T-helper 2 cell treated with Interferon-gamma antibody and Interleukin-4, amounts not matched to agents 5 μg/mL and 100 μg/mL, for 36 hours (primary cell): Measurements from ENCODE around the gene SSBP4.
A peak's percentile ranks its signal among the peaks of the same experiment; 100 is the strongest.

Source experiments
- DNase-seq: peaks from one replicate; pipeline ENCODE4 v3.0.0; 2021; ENCODE audit warnings: low spot score
- H3K27ac Mint-ChIP-seq: one replicate; pipeline ENCODE4 v1.8.0; 2021; ENCODE audit warnings: mild to moderate bottlenecking, mixed read lengths
- H3K27me3 Mint-ChIP-seq: one replicate; pipeline ENCODE4 v1.8.0; 2021; ENCODE audit warnings: low read depth, mixed read lengths
- H3K36me3 Mint-ChIP-seq: one replicate; pipeline ENCODE4 v1.8.0; 2021; ENCODE audit warnings: low read depth, mixed read lengths
- H3K4me1 Mint-ChIP-seq: one replicate; pipeline ENCODE4 v1.8.0; 2021; ENCODE audit warnings: low read depth, mixed read lengths
- H3K4me3 Mint-ChIP-seq: one replicate; pipeline ENCODE4 v1.8.0; 2022; ENCODE audit warnings: mild to moderate bottlenecking, moderate library complexity, mixed read lengths
- H3K9me3 Mint-ChIP-seq: one replicate; pipeline ENCODE4 v1.8.0; 2021; ENCODE audit warnings: mixed read lengths

Gene SSBP4

GRCh38 chr19:18421371-18421959 lies 2.3 kb downstream of the SSBP4 start:
- no peaks in the 10 kb centered on the region for H3K27me3 Mint-ChIP-seq
- H3K4me3 Mint-ChIP-seq: peak overlapping the region; percentile 98
- H3K9me3 Mint-ChIP-seq: no peaks in the 10 kb centered on the region
- peak overlapping the region; percentile 94 for H3K27ac Mint-ChIP-seq
- DNase-seq: no peak
- peaks cover 14% of the 10 kb centered on the region for H3K36me3 Mint-ChIP-seq
- peaks cover 59% of the 10 kb centered on the region for H3K4me1 Mint-ChIP-seq

GRCh38 chr19:18422530-18423191 lies 3.5 kb downstream of the SSBP4 start:
- peaks cover 50% of the 10 kb centered on the region for H3K4me1 Mint-ChIP-seq
- H3K36me3 Mint-ChIP-seq: peaks cover 14% of the 10 kb centered on the region
- H3K4me3 Mint-ChIP-seq: peak overlapping the region; percentile 98
- DNase-seq: peak; percentile 35
- no peaks in the 10 kb centered on the region for H3K27me3 Mint-ChIP-seq
- H3K9me3 Mint-ChIP-seq: no peaks in the 10 kb centered on the region
- H3K27ac Mint-ChIP-seq: peak overlapping the region; percentile 94

GRCh38 chr19:18423258-18424020 lies 4.2 kb downstream of the SSBP4 start:
- Mint-ChIP-seq H3K36me3 (peaks cover 14% of the 10 kb centered on the region), H3K27ac (peak overlapping the region; percentile 68), H3K4me3 (peak overlapping the region; percentile 98), H3K9me3 (no peaks in the 10 kb centered on the region), H3K4me1 (peaks cover 43% of the 10 kb centered on the region), H3K27me3 (no peaks in the 10 kb centered on the region)
- no peak for DNase-seq

- Mint-ChIP-seq H3K27me3 (no peaks in the 10 kb centered on the region), H3K4me1 (peaks cover 38% of the 10 kb centered on the region), H3K36me3 (peaks cover 14% of the 10 kb centered on the region), H3K4me3 (peak overlapping the region; percentile 21), H3K9me3 (no peaks in the 10 kb centered on the region), H3K27ac (no peak overlapping the region)
- no peak for DNase-seq
These were observed 5.1 kb downstream of the SSBP4 start for GRCh38 chr19:18424122-18424889.

GRCh38 chr19:18424890-18425514 lies 5.8 kb downstream of the SSBP4 start:
- H3K36me3 Mint-ChIP-seq: peaks cover 17% of the 10 kb centered on the region
- H3K4me3 Mint-ChIP-seq: peak overlapping the region; percentile 29
- no peak overlapping the region for H3K27ac Mint-ChIP-seq
- no peaks in the 10 kb centered on the region for H3K9me3 Mint-ChIP-seq
- H3K27me3 Mint-ChIP-seq: no peaks in the 10 kb centered on the region
- H3K4me1 Mint-ChIP-seq: peaks cover 42% of the 10 kb centered on the region
- DNase-seq: no peak

- peaks cover 16% of the 10 kb centered on the region for H3K36me3 Mint-ChIP-seq
- no peaks in the 10 kb centered on the region for H3K9me3 Mint-ChIP-seq
- peak overlapping the region; percentile 58 for H3K27ac Mint-ChIP-seq
- H3K4me3 Mint-ChIP-seq: peak overlapping the region; percentile 29
- peaks cover 43% of the 10 kb centered on the region for H3K4me1 Mint-ChIP-seq
- no peak for DNase-seq
- no peaks in the 10 kb centered on the region for H3K27me3 Mint-ChIP-seq
These were observed 6.6 kb downstream of the SSBP4 start for GRCh38 chr19:18425515-18426415.

GRCh38 chr19:18426416-18426767 lies 7.2 kb downstream of the SSBP4 start:
- Mint-ChIP-seq H3K9me3 (no peaks in the 10 kb centered on the region), H3K4me1 (peaks cover 38% of the 10 kb centered on the region), H3K4me3 (no peak overlapping the region), H3K36me3 (peaks cover 16% of the 10 kb centered on the region), H3K27me3 (no peaks in the 10 kb centered on the region), H3K27ac (no peak overlapping the region)
- no peak for DNase-seq

- Mint-ChIP-seq H3K4me3 (no peak overlapping the region), H3K4me1 (peaks cover 29% of the 10 kb centered on the region), H3K27ac (peak overlapping the region; percentile 45), H3K36me3 (peaks cover 18% of the 10 kb centered on the region), H3K9me3 (no peaks in the 10 kb centered on the region), H3K27me3 (no peaks in the 10 kb centered on the region)
- DNase-seq: no peak
These were observed 8.0 kb downstream of the SSBP4 start for GRCh38 chr19:18427080-18427742.

- peak overlapping the region; percentile 10 for H3K27ac Mint-ChIP-seq
- H3K9me3 Mint-ChIP-seq: no peaks in the 10 kb centered on the region
- no peak overlapping the region for H3K4me3 Mint-ChIP-seq
- DNase-seq: no peak
- no peaks in the 10 kb centered on the region for H3K27me3 Mint-ChIP-seq
- H3K36me3 Mint-ChIP-seq: peaks cover 17% of the 10 kb centered on the region
- peaks cover 25% of the 10 kb centered on the region for H3K4me1 Mint-ChIP-seq
These were observed 8.5 kb downstream of the SSBP4 start for GRCh38 chr19:18427743-18428113.

- Mint-ChIP-seq H3K27me3 (no peaks in the 10 kb centered on the region), H3K9me3 (no peaks in the 10 kb centered on the region), H3K4me3 (no peak overlapping the region), H3K27ac (peak overlapping the region; percentile 57), H3K36me3 (peaks cover 11% of the 10 kb centered on the region), H3K4me1 (peaks cover 20% of the 10 kb centered on the region)
- no peak for DNase-seq
These were observed 9.1 kb downstream of the SSBP4 start for GRCh38 chr19:18428173-18428786.

GRCh38 chr19:18428787-18429674 lies 9.8 kb downstream of the SSBP4 start:
- H3K4me3 Mint-ChIP-seq: peak overlapping the region; percentile 69
- no peaks in the 10 kb centered on the region for H3K9me3 Mint-ChIP-seq
- H3K4me1 Mint-ChIP-seq: peaks cover 18% of the 10 kb centered on the region
- H3K36me3 Mint-ChIP-seq: peaks cover 11% of the 10 kb centered on the region
- no peaks in the 10 kb centered on the region for H3K27me3 Mint-ChIP-seq
- DNase-seq: peak; percentile 80
- peak overlapping the region; percentile 57 for H3K27ac Mint-ChIP-seq
